A549 treated with AZD9567 at 1 μM for 4 hours (cell line): Measurements from ENCODE around the gene RFPL3. TPM values are rescaled to one million over a fixed set of nuclear protein-coding genes. Genes with fewer than 3 reads are reported as not detected.

ENCODE experiments used
- total RNA-seq: library from RNA; stranded (reverse); fragments of 200-300 nt; extraction: Qiagen RNA extraction; gene quantifications from 5 replicates; pipeline ENCODE4 v1.2.3, GENCODE V29; 2022; ENCODE audit not compliant: insufficient read depth

Gene RFPL3
- not detected in 5 replicates for total RNA-seq

GRCh38 chr22:32357567-32357966 lies at the start of gene RFPL3:
Gene RFPL3 (plus strand): TSS chr22:32357867. CDS start chr22:32358072, 205 bp downstream.

Other genes with a start within 250 kb of the RFPL3 start
- gene C22orf42, start 198.6 kb upstream of the RFPL3 start, total RNA-seq = not detected in 5 replicates
- 0.07 to 0.21 TPM (median 0.17 TPM) in 4 of 5 replicates, not detected in the other for gene RFPL2, start 152.8 kb upstream of the RFPL3 start, total RNA-seq
- gene SLC5A4, start 102.5 kb upstream of the RFPL3 start, total RNA-seq = not detected in 5 replicates
- 73.7 to 101 TPM (median 79.0 TPM) in 5 replicates for gene RTCB, start 54.4 kb downstream of the RFPL3 start, total RNA-seq
- not detected in 5 replicates for gene BPIFC, start 106.6 kb downstream of the RFPL3 start, total RNA-seq
- 67.0 to 68.0 TPM (median 67.9 TPM) in 5 replicates for gene FBXO7, start 116.9 kb downstream of the RFPL3 start, total RNA-seq